Breast epithelium (tissue), 3 donors: Measurements from ENCODE around the gene FIGNL1.

Experiments used
- CTCF ChIP-seq, 3 donors: fragments of 450-650 bp; IDR thresholded peaks; one replicate each; pipeline ENCODE4 v1.5.1; 2016 to 2017; ENCODE audit warnings: antibody characterized with exemption in 3 of 3, mild to moderate bottlenecking in 3 of 3, moderate library complexity in 3 of 3
- POLR2A ChIP-seq: fragments of 450-650 bp; IDR thresholded peaks from one replicate; pipeline ENCODE4 v1.6.1; 2016; ENCODE audit warnings: antibody characterized with exemption, mild to moderate bottlenecking, moderate library complexity
- POLR2AphosphoS5 ChIP-seq, 3 donors: sonication (generic); formaldehyde crosslinking; IDR thresholded peaks; one replicate each; pipeline ENCODE4 v1.6.1; 2017; ENCODE audit warnings: antibody characterized with exemption in 3 of 3

- TF ChIP-seq CTCF (IDR thresholded peaks at IDR 0.05) (no peak), POLR2A (no peak), POLR2AphosphoS5 (IDR thresholded peaks at IDR 0.05) (no peak)
Observed at GRCh38 chr7:50463035-50463434, 12.9 kb upstream of the FIGNL1 start.
